SJCRH30 (cell line): Measurements from ENCODE around the gene OR6C4. TPM values are rescaled to one million over a fixed set of nuclear protein-coding genes. Genes with fewer than 3 reads are reported as not detected.
A peak's percentile ranks its signal among the peaks of the same experiment; 100 is the strongest.
"Not testable (repeated sequence)": the region's sequence is repeated elsewhere in the genome, so short reads cannot be mapped to it uniquely, and the experiment has no call there.

Experiments
- DNase-seq, 2 experiments: peaks; one replicate each; pipeline ENCODE4 v3.0.0-alpha.2; 2015 to 2020
- H3K27ac ChIP-seq: fragments of 250-450 bp; sonication (Bioruptor Pico); 2 replicates; pipeline ENCODE4 v1.5.1; 2020; ENCODE audit warnings: mild to moderate bottlenecking, moderate library complexity
- H3K27me3 ChIP-seq: fragments of 250-450 bp; sonication (Bioruptor Pico); 2 replicates; pipeline ENCODE4 v1.5.1; 2020; ENCODE audit warnings: mild to moderate bottlenecking, moderate library complexity
- H3K36me3 ChIP-seq: fragments of 250-450 bp; sonication (Bioruptor Pico); 2 replicates; pipeline ENCODE4 v1.5.1; 2020; ENCODE audit warnings: mild to moderate bottlenecking, moderate library complexity
- H3K4me1 ChIP-seq: fragments of 250-450 bp; sonication (Bioruptor Pico); 2 replicates; pipeline ENCODE4 v1.5.1; 2020; ENCODE audit warnings: mild to moderate bottlenecking, moderate library complexity
- H3K4me3 ChIP-seq: fragments of 250-450 bp; sonication (Bioruptor Pico); 2 replicates; pipeline ENCODE4 v1.5.1; 2020; ENCODE audit warnings: mild to moderate bottlenecking, moderate library complexity
- H3K9me3 ChIP-seq: fragments of 250-450 bp; sonication (Bioruptor Pico); replicated peaks from 2 replicates; pipeline ENCODE4 v1.5.1; 2020; ENCODE audit warnings: mild to moderate bottlenecking, moderate library complexity
- total RNA-seq: library from RNA; depleted of rRNA; stranded (reverse); fragments of >200 nt; shearing (Covaris generic); gene quantifications from 2 replicates; pipeline ENCODE4 v1.2.3, GENCODE V29; 2014; rRNA removed

The OR6C4 gene
- not detected in 2 replicates for total RNA-seq

DNA sequence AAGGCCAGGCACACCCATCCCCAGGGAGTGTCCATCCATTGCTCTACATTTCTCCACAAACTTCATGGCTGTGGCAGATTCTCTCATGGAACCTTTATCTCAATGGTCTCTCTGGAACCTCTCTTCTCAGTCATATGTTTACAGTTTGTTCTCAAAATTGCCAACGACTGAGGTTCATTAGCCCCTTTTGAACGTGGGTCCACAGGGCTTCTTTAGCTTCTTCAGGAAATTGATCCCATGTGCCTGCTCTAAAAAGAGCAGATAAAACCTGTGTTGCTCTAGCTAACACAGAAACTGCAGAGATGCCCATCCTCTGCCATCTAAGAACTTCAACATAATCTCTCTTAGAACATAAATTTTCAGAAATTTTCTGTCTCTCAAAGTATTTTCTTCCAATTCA is at the start of gene OR6C4:
OR6C4 (plus strand) TSS at position 301 of the 400 bp plus-strand sequence. CDS start 1,625 bp downstream, outside the sequence.
- no peak for DNase-seq
- H3K27me3 ChIP-seq = no peaks in the 10 kb centered on the region
- no peaks in the 10 kb centered on the region for H3K36me3 ChIP-seq
- no peaks in the 10 kb centered on the region for H3K9me3 ChIP-seq
- H3K4me1 ChIP-seq = no peaks in the 10 kb centered on the region
- H3K27ac ChIP-seq = no peak within 1 kb of the TSS
- no peak within 1 kb of the TSS for H3K4me3 ChIP-seq

DNA sequence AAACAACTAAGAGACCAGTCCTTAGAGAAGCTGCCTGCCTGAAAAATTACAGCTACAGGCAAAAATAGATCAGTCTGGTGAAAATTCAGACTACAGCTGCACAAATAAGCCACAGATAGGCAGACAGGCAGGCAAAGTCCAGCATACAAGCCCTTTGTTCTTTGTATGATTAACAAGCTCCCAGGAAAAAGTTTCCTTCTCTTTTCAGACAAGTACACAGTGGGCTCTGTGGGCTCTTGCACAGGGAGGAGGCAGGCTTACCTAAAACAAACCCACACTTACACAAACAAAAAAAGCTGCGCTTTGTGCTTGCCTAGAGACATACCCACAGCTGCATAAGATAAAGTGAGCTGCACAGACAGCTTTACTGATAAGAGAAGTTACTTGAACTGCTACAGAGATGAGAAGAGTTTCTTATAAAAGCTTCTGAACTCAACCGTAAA is 49.6 kb upstream of the OR6C4 start:
- H3K4me3 ChIP-seq = no peak overlapping the region
- no peaks in the 10 kb centered on the region for H3K36me3 ChIP-seq
- no peaks in the 10 kb centered on the region for H3K9me3 ChIP-seq
- peak overlapping the region; percentile 46; the same call in 1 of the 2 replicates for H3K27ac ChIP-seq
- H3K27me3 ChIP-seq = no peaks in the 10 kb centered on the region
- peaks cover 4% of the 10 kb centered on the region; the same call in 1 of the 2 replicates for H3K4me1 ChIP-seq
- peak; percentile 30 to 59 for DNase-seq

GRCh38 chr12:55501601-55502000 is 47.8 kb upstream of the OR6C4 start:
- Histone ChIP-seq H3K36me3 (no peaks in the 10 kb centered on the region), H3K4me1 (peaks cover 4% of the 10 kb centered on the region; the same call in 1 of the 2 replicates), H3K4me3 (no peak overlapping the region), H3K9me3 (no peaks in the 10 kb centered on the region; the same call in 1 of the 2 replicates), H3K27ac (no peak overlapping the region), H3K27me3 (no peaks in the 10 kb centered on the region)
- DNase-seq = no peak

GRCh38 chr12:55515696-55516095 is 33.7 kb upstream of the OR6C4 start:
- Histone ChIP-seq H3K4me1 (no peaks in the 10 kb centered on the region), H3K36me3 (no peaks in the 10 kb centered on the region), H3K27me3 (no peaks in the 10 kb centered on the region), H3K4me3 (no peak overlapping the region), H3K9me3 (no peaks in the 10 kb centered on the region), H3K27ac (no peak overlapping the region)
- DNase-seq = peak in 1 of 2 experiments; percentile 2

DNA sequence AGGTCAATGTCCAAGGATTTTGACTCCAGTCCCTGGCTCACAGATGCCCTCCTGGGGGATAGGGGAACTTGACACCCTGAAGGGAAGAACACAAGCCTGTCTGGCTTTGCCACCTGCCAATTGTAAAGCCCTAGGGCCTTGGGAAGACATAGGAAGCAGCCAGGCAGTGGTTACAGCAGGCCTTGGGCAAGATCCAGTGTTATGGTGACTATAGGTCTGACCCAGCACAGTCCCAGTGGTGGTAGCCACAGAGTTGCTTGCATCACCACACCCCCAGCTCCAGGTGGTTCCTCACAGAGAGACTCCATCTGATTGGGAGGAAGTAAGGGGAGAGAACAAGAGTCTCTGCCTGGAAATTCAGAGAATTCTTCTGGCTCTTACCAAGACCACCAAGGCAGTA is 33.0 kb upstream of the OR6C4 start:
- no peak overlapping the region for H3K4me3 ChIP-seq
- DNase-seq = peak in 1 of 2 experiments; percentile 18
- H3K27me3 ChIP-seq = no peaks in the 10 kb centered on the region
- H3K4me1 ChIP-seq = no peaks in the 10 kb centered on the region
- H3K9me3 ChIP-seq = no peaks in the 10 kb centered on the region
- H3K27ac ChIP-seq = no peak overlapping the region
- H3K36me3 ChIP-seq = no peaks in the 10 kb centered on the region

- H3K27ac ChIP-seq, H3K27me3 ChIP-seq, H3K36me3 ChIP-seq, H3K4me3 ChIP-seq, H3K9me3 ChIP-seq, DNase-seq, H3K4me1 ChIP-seq: not testable (repeated sequence)
Measured at GRCh38 chr12:55548235-55548634, 1.2 kb upstream of the OR6C4 start.

DNA sequence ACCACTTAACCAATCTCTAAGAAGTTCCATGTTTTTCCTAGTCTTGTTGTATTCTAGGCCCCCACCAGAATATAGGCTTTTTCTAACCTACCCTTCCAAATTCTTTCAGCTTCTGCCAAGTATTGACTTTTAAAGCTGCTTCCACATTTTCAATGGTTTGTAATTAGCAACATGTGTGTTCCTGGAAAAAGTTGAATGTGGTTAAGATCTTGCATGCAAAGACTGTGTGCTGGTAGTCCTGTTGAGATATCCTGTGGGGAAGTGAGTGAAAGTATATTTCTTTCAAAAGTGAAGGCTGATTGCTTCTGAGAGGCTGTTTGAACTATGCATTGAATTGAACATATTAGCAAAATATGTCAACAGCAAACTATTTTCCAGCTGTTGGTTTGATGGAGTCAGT is 646 bp upstream of the OR6C4 start:
- H3K27me3 ChIP-seq = no peaks in the 10 kb centered on the region
- H3K4me3 ChIP-seq = no peak overlapping the region
- no peak for DNase-seq
- H3K36me3 ChIP-seq = no peaks in the 10 kb centered on the region
- H3K9me3 ChIP-seq = no peaks in the 10 kb centered on the region
- no peak overlapping the region for H3K27ac ChIP-seq
- no peaks in the 10 kb centered on the region for H3K4me1 ChIP-seq

DNA sequence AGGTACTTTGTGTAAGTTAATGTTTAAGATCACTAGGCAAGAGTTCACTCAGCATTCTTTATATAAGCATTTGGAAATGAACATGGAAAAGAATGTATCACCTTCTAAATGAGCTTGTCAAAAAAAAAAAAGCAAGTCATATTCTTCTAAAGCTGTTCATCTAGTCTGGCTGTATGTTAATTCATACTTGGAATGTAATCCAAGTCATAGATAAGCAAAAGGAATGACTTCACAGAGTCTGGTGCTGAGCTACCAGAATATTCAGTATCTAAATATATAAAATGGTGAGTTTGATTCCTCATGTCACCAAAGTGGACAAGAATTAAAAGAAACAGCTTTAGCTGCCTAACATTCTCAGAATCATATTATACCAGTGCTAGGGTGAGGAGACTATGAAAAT is 4.9 kb downstream of the OR6C4 start:
- H3K4me3 ChIP-seq = no peak overlapping the region
- no peaks in the 10 kb centered on the region; the same call in 1 of the 2 replicates for H3K9me3 ChIP-seq
- no peaks in the 10 kb centered on the region for H3K27me3 ChIP-seq
- no peak for DNase-seq
- H3K36me3 ChIP-seq = no peaks in the 10 kb centered on the region
- no peak overlapping the region for H3K27ac ChIP-seq
- H3K4me1 ChIP-seq = no peaks in the 10 kb centered on the region

DNA sequence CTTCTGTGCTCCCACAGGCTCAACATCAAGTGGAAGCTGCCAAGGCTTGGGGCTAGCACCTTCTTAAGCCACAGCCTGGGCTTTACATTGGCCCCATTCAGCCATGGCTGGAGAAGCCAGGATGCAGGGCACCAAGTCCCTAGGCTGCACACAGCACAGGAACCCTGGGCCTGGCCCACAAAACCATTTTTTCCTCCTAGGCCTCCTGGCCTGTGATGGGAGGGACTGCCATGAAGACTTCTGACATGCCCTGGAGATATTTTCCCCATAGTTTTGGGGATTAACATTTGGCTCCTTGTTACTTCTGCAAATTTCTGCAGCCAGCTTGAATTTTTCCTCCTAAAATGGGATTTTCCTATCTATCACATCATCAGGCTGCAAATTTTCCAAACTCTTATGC is 20.7 kb downstream of the OR6C4 start:
- H3K27me3 ChIP-seq, H3K9me3 ChIP-seq, H3K27ac ChIP-seq, H3K4me1 ChIP-seq, H3K36me3 ChIP-seq, H3K4me3 ChIP-seq, DNase-seq: not testable (repeated sequence)

- not testable (repeated sequence) for H3K27ac ChIP-seq, H3K27me3 ChIP-seq, H3K36me3 ChIP-seq, H3K9me3 ChIP-seq, H3K4me1 ChIP-seq, DNase-seq, H3K4me3 ChIP-seq
Measured at GRCh38 chr12:55570689-55571088, 21.3 kb downstream of the OR6C4 start.

- no peak within 1 kb of the TSS for H3K27ac ChIP-seq
Measured at GRCh38 chr12:55572168-55572567, 22.8 kb downstream of the OR6C4 start, which contains the start of gene OR2AP1. Gene OR2AP1, plus strand, starts transcription at chr12:55572468. Its CDS starts 1,947 bp downstream, at chr12:55574415.

DNA sequence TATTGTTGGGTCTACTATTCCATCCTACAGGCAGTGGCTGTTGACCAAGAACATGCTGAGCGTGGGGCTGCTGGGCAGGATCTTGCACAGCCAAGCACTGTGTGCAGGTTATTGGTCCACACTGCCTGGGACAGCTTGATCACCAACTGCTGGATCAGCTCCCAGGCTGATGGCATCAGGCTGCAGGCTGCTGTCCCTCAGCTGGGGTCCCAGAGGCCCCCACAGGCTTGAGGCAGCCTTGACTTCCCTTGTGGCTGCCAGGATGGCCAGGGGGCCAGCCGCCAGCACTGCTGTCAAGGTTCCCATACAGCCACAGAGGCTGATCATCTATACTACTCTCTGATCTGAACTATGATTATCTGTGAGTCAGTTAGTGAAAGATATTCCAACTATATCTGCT is 32.7 kb downstream of the OR6C4 start:
- no peak overlapping the region for H3K27ac ChIP-seq
- no peaks in the 10 kb centered on the region for H3K36me3 ChIP-seq
- H3K27me3 ChIP-seq = no peaks in the 10 kb centered on the region
- H3K4me3 ChIP-seq = no peak overlapping the region
- H3K4me1 ChIP-seq = no peaks in the 10 kb centered on the region
- no peaks in the 10 kb centered on the region for H3K9me3 ChIP-seq
- DNase-seq = no peak

More at GRCh38 chr12:55572168-55572567, 22.8 kb downstream of the OR6C4 start, which contains the start of gene OR2AP1:
- Histone ChIP-seq H3K4me3 (no peak within 1 kb of the TSS), H3K4me1 (no peaks in the 10 kb centered on the region), H3K9me3 (no peaks in the 10 kb centered on the region; the same call in 1 of the 2 replicates), H3K27me3 (no peaks in the 10 kb centered on the region), H3K36me3 (no peaks in the 10 kb centered on the region)
- DNase-seq = no peak

GRCh38 chr12:55585817-55586216 is 36.4 kb downstream of the OR6C4 start:
- H3K4me1 ChIP-seq = no peaks in the 10 kb centered on the region
- no peak overlapping the region for H3K4me3 ChIP-seq
- no peaks in the 10 kb centered on the region for H3K9me3 ChIP-seq
- DNase-seq = no peak
- no peaks in the 10 kb centered on the region for H3K36me3 ChIP-seq
- H3K27ac ChIP-seq = no peak overlapping the region
- H3K27me3 ChIP-seq = no peaks in the 10 kb centered on the region

DNA sequence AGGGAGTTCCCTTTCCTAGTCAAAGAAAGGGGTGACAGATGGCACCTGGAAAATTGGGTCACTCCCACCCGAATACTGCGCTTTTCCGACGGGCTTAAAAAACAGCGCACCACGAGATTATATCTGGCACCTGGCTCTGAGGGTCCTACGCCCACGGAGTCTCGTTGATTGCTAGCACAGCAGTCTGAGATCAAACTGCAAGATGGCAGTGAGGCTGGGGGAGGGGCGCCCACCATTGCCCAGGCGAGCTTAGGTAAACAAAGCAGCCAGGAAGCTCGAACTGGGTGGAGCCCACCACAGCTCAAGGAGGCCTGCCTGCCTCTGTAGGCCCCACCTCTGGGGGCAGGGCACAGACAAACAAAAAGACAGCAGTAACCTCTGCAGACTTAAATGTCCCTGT is 40.8 kb downstream of the OR6C4 start:
- not testable (repeated sequence) for H3K27me3 ChIP-seq, H3K36me3 ChIP-seq, H3K27ac ChIP-seq, H3K4me3 ChIP-seq, H3K9me3 ChIP-seq, DNase-seq, H3K4me1 ChIP-seq
